Astrocyte (in vitro differentiated cells and primary cell): ENCODE data around the gene MEIOC. TPM values are rescaled to one million over a fixed set of nuclear protein-coding genes. Genes with fewer than 3 reads are reported as not detected.

Experiments
- DNase-seq: peaks from one replicate; pipeline ENCODE4 v3.0.0-alpha.2; 2010; ENCODE audit warnings: low read depth
- FAIRE-seq: peaks from 2 replicates; lab custom pipeline; 2011; peaks lifted over from hg19 to GRCh38; lab: Jason Lieb, UNC
- H2AFZ ChIP-seq: 2 replicates; pipeline ENCODE4 v1.6.0; 2012; ENCODE audit warnings: low read depth, low read length, inconsistent platforms
- H3K27ac ChIP-seq: 2 replicates; pipeline ENCODE4 v1.5.1; 2011; ENCODE audit warnings: low read depth, low read length, inconsistent platforms
- H3K27me3 ChIP-seq: 2 replicates; pipeline ENCODE4 v1.6.0; 2011; ENCODE audit warnings: low read length, inconsistent platforms; ENCODE audit not compliant: insufficient read depth
- H3K36me3 ChIP-seq: 2 replicates; pipeline ENCODE4 v1.5.1; 2011; ENCODE audit warnings: low read length, inconsistent platforms; ENCODE audit not compliant: insufficient read depth
- H3K4me1 ChIP-seq: 2 replicates; pipeline ENCODE4 v1.5.1; 2011; ENCODE audit warnings: low read length, inconsistent platforms; ENCODE audit not compliant: insufficient read depth
- H3K4me2 ChIP-seq: 2 replicates; pipeline ENCODE4 v1.6.0; 2012; ENCODE audit warnings: low read length, inconsistent platforms
- H3K4me3 ChIP-seq: 2 replicates; pipeline ENCODE4 v1.5.1; 2011; ENCODE audit warnings: low read depth, mild to moderate bottlenecking, low read length, inconsistent platforms; ENCODE audit not compliant: insufficient read depth
- H3K79me2 ChIP-seq: 2 replicates; pipeline ENCODE4 v1.6.0; 2012; ENCODE audit warnings: mild to moderate bottlenecking, low read length, inconsistent platforms; ENCODE audit not compliant: insufficient read depth
- H3K9ac ChIP-seq: 2 replicates; pipeline ENCODE4 v1.6.0; 2012; ENCODE audit warnings: mild to moderate bottlenecking, low read length, inconsistent platforms
- H3K9me3 ChIP-seq: 2 replicates; pipeline ENCODE4 v1.5.1; 2012; ENCODE audit warnings: low read depth, mild to moderate bottlenecking, low read length, inconsistent platforms; ENCODE audit not compliant: insufficient read depth
- H4K20me1 ChIP-seq: 2 replicates; pipeline ENCODE4 v1.6.0; 2012; ENCODE audit warnings: low read length, inconsistent platforms; ENCODE audit not compliant: insufficient read depth
- H3K27ac Mint-ChIP-seq: one replicate; pipeline ENCODE4 v1.8.0; 2021; ENCODE audit warnings: mild to moderate bottlenecking, mixed read lengths; ENCODE audit not compliant: unreplicated experiment
- H3K27me3 Mint-ChIP-seq: one replicate; pipeline ENCODE4 v1.8.0; 2021; ENCODE audit warnings: low read depth, mixed read lengths; ENCODE audit not compliant: unreplicated experiment
- H3K36me3 Mint-ChIP-seq: one replicate; pipeline ENCODE4 v1.8.0; 2021; ENCODE audit warnings: low read depth, mixed read lengths; ENCODE audit not compliant: unreplicated experiment
- H3K4me1 Mint-ChIP-seq: one replicate; pipeline ENCODE4 v1.8.0; 2021; ENCODE audit warnings: low read depth, mixed read lengths; ENCODE audit not compliant: unreplicated experiment
- H3K4me3 Mint-ChIP-seq: one replicate; pipeline ENCODE4 v1.8.0; 2021; ENCODE audit warnings: mild to moderate bottlenecking, moderate library complexity, mixed read lengths; ENCODE audit not compliant: unreplicated experiment
- H3K9me3 Mint-ChIP-seq: one replicate; pipeline ENCODE4 v1.8.0; 2021; ENCODE audit warnings: mild to moderate bottlenecking, mixed read lengths; ENCODE audit not compliant: unreplicated experiment
- EZH2 ChIP-seq: IDR thresholded peaks from 2 replicates; pipeline ENCODE4 v1.6.1; 2012; ENCODE audit warnings: mild to moderate bottlenecking, low read length, inconsistent platforms; ENCODE audit not compliant: insufficient read depth
- total RNA-seq: library from RNA; stranded (reverse); gene quantifications from 2 replicates; pipeline ENCODE4 v1.2.1, GENCODE V29; 2021
- TF ChIP-seq, protein P1 (sequence below): IDR thresholded peaks from 2 replicates; pipeline ENCODE4 v1.5.1; 2011; ENCODE audit warnings: low read depth, mild to moderate bottlenecking, inconsistent platforms, low read length, moderate library complexity; ENCODE audit not compliant: insufficient read depth

MEIOC gene
- total RNA-seq, 1 donor from 2014 or later, result 0.45 TPM

DNA sequence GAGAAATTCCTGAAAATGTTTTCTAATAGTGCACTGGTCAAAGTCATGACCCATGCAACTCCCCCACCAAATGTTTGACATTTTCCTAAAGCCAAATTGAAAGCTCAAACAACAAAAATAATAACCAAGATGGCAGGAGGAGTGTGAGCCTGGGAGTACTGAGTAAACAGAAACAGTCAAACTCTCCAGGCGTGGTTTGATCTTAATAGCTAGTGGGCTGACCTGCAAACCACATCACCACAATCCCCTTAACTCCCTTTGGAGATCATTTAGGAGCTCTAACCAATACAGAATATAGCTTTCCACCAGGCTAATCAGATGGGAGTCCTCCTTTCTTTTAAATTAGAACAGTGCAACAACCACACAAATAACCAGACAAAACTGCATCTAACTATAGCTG, 19.2 kb upstream of the MEIOC start:
- peaks cover 3% of the 10 kb centered on the region for H3K27me3 ChIP-seq
- no peaks in the 10 kb centered on the region for H3K36me3 ChIP-seq
- no peaks in the 10 kb centered on the region for H4K20me1 ChIP-seq
- H3K27ac ChIP-seq, result no peak overlapping the region
- H3K4me1 Mint-ChIP-seq, result no peaks in the 10 kb centered on the region
- no peak overlapping the region for H3K4me2 ChIP-seq
- H3K9ac ChIP-seq, result no peak overlapping the region
- peaks cover 4% of the 10 kb centered on the region for H3K27me3 Mint-ChIP-seq
- no peak for FAIRE-seq
- peak overlapping the region; percentile 14 for H3K27ac Mint-ChIP-seq
- H3K4me3 ChIP-seq, result no peak overlapping the region
- no peak for DNase-seq
- TF ChIP-seq, protein P1, sequence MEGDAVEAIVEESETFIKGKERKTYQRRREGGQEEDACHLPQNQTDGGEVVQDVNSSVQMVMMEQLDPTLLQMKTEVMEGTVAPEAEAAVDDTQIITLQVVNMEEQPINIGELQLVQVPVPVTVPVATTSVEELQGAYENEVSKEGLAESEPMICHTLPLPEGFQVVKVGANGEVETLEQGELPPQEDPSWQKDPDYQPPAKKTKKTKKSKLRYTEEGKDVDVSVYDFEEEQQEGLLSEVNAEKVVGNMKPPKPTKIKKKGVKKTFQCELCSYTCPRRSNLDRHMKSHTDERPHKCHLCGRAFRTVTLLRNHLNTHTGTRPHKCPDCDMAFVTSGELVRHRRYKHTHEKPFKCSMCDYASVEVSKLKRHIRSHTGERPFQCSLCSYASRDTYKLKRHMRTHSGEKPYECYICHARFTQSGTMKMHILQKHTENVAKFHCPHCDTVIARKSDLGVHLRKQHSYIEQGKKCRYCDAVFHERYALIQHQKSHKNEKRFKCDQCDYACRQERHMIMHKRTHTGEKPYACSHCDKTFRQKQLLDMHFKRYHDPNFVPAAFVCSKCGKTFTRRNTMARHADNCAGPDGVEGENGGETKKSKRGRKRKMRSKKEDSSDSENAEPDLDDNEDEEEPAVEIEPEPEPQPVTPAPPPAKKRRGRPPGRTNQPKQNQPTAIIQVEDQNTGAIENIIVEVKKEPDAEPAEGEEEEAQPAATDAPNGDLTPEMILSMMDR, result no peak
- no peak for TF ChIP-seq EZH2
- H3K79me2 ChIP-seq, result no peaks in the 10 kb centered on the region
- no peaks in the 10 kb centered on the region for H3K9me3 ChIP-seq
- H3K4me1 ChIP-seq, result no peaks in the 10 kb centered on the region
- no peaks in the 10 kb centered on the region for H3K36me3 Mint-ChIP-seq
- H3K9me3 Mint-ChIP-seq, result no peaks in the 10 kb centered on the region
- no peak overlapping the region for H2AFZ ChIP-seq
- H3K4me3 Mint-ChIP-seq, result peak overlapping the region; percentile 40

DNA sequence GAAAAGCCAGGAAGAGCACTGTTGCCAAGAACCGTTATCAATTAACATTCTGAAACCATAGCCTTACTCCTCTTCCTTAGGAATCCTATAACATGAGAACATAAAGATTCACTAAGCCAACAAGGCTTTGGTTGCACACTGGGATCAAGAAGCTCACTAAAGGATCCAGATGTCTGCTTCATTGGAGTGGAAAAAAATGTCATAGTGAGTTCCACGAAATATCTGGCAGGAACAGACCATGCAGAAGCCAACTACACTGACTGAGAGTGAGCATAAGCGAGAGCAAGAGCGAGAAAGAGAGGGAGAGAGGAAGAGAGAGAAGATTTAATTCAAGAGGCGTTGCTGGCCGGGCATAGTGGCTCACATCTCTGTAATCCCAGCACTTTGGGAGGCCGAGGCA, 13.4 kb upstream of the MEIOC start:
- Histone ChIP-seq H2AFZ (no peak overlapping the region), H3K27me3 (no peaks in the 10 kb centered on the region), H3K27ac (no peak overlapping the region), H3K79me2 (no peaks in the 10 kb centered on the region), H4K20me1 (no peaks in the 10 kb centered on the region), H3K9ac (no peak overlapping the region), H3K4me1 (no peaks in the 10 kb centered on the region), H3K36me3 (no peaks in the 10 kb centered on the region), H3K4me3 (no peak overlapping the region), H3K4me2 (no peak overlapping the region), H3K9me3 (no peaks in the 10 kb centered on the region)
- H3K27me3 Mint-ChIP-seq, result peaks cover 14% of the 10 kb centered on the region
- FAIRE-seq, result no peak
- H3K27ac Mint-ChIP-seq, result no peak overlapping the region
- DNase-seq, result peak; percentile 23
- no peak overlapping the region for H3K4me3 Mint-ChIP-seq
- no peaks in the 10 kb centered on the region for H3K36me3 Mint-ChIP-seq
- no peaks in the 10 kb centered on the region for H3K4me1 Mint-ChIP-seq
- no peaks in the 10 kb centered on the region for H3K9me3 Mint-ChIP-seq
- TF ChIP-seq EZH2, result no peak
- TF ChIP-seq, protein P1, result no peak

DNA sequence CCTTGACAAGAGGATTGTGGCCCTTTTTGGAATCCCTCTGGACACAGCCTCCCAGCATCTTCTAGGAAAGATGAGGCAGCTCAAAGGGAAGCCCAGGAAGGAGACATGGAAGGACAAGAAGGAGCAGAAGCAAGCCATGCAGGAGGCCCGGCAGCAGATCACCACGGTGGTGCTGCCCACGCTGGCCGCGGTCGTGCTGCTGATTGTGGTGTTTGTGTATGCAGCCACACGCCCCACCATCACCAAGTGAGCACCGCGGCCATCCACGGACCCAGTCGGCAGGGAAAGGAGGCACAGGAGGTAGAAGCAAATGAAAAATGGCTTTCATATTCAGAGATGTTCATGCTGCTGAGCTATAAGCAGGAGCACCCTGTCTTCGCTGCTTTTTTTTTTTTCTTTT, 10.9 kb upstream of the MEIOC start:
- Histone ChIP-seq H3K79me2 (no peaks in the 10 kb centered on the region), H3K27ac (no peak overlapping the region), H3K27me3 (peaks cover 6% of the 10 kb centered on the region), H2AFZ (no peak overlapping the region), H3K9ac (no peak overlapping the region), H3K4me3 (no peak overlapping the region), H3K4me1 (no peaks in the 10 kb centered on the region), H4K20me1 (no peaks in the 10 kb centered on the region), H3K4me2 (no peak overlapping the region), H3K36me3 (no peaks in the 10 kb centered on the region), H3K9me3 (no peaks in the 10 kb centered on the region)
- Mint-ChIP-seq H3K27ac (no peak overlapping the region), H3K27me3 (peaks cover 23% of the 10 kb centered on the region), H3K9me3 (no peaks in the 10 kb centered on the region), H3K36me3 (no peaks in the 10 kb centered on the region), H3K4me3 (no peak overlapping the region), H3K4me1 (no peaks in the 10 kb centered on the region)
- DNase-seq, result no peak
- FAIRE-seq, result no peak
- TF ChIP-seq, protein P1, result no peak
- no peak for TF ChIP-seq EZH2
